VCaP (cell line): ENCODE data around the gene TSEN54.

Source experiments
- H3K27ac ChIP-seq: fragments of 450-650 bp; 2 replicates; pipeline ENCODE4 v1.5.1; 2017
- CTCF ChIP-seq: fragments of 450-650 bp; conservative IDR thresholded peaks from 2 replicates; pipeline ENCODE4 v1.5.1; 2017; ENCODE audit warnings: mild to moderate bottlenecking, moderate library complexity

Gene TSEN54

GRCh38 chr17:75504347-75505151 lies 11.8 kb upstream of the TSEN54 start:
- no peak overlapping the region for H3K27ac ChIP-seq
- peak; percentile 85 for TF ChIP-seq CTCF

GRCh38 chr17:75505152-75505409 lies 11.2 kb upstream of the TSEN54 start:
- H3K27ac ChIP-seq, result no peak overlapping the region

GRCh38 chr17:75505640-75506039 lies 10.7 kb upstream of the TSEN54 start:
- H3K27ac ChIP-seq, result no peak overlapping the region
- no peak for TF ChIP-seq CTCF

More at GRCh38 chr17:75505152-75505409, 11.2 kb upstream of the TSEN54 start:
- TF ChIP-seq CTCF, result no peak

- TF ChIP-seq CTCF, result no peak
- no peak overlapping the region for H3K27ac ChIP-seq
These were observed 10.2 kb upstream of the TSEN54 start for GRCh38 chr17:75506134-75506533.

GRCh38 chr17:75506888-75507287 lies 9.4 kb upstream of the TSEN54 start:
- no peak overlapping the region for H3K27ac ChIP-seq
- TF ChIP-seq CTCF, result no peak

GRCh38 chr17:75507733-75508719 lies 8.3 kb upstream of the TSEN54 start:
- H3K27ac ChIP-seq, result no peak overlapping the region

More at GRCh38 chr17:75507733-75508719, 8.3 kb upstream of the TSEN54 start:
- no peak for TF ChIP-seq CTCF
